WTC11 (cell line): Measurements from ENCODE around the gene ANGPTL4. TPM values are rescaled to one million over a fixed set of nuclear protein-coding genes. Genes with fewer than 3 reads are reported as not detected.
A peak's percentile ranks its signal among the peaks of the same experiment; 100 is the strongest.

ENCODE experiments used
- ATAC-seq: fragments of 200-7000 bp; cut with Tn5 transposase; 2 replicates; pipeline ENCODE4 v1.10.0; 2021; ENCODE audit warnings: mild to moderate bottlenecking, moderate library complexity
- CTCF ChIA-PET: fragments of 300-600 bp; sonication (Branson Sonifier 250); formaldehyde crosslinking; loops from one replicate; lab custom pipeline; 2021; ENCODE audit warnings: antibody characterized with exemption; lab: Charles Lee
- POLR2A ChIA-PET: fragments of 350-600 bp; sonication (Branson Sonifier 250); formaldehyde crosslinking; loops from one replicate; lab custom pipeline; 2021; ENCODE audit warnings: antibody characterized with exemption; lab: Charles Lee
- DNase-seq: peaks from one replicate; pipeline ENCODE4 v3.0.0; 2021; ENCODE audit warnings: low spot score
- H3K27ac Mint-ChIP-seq: 2 replicates; pipeline ENCODE4 v1.8.0; 2021; ENCODE audit warnings: mixed read lengths
- H3K27me3 Mint-ChIP-seq: 2 replicates; pipeline ENCODE4 v1.8.0; 2021; ENCODE audit warnings: low read depth, mild to moderate bottlenecking, moderate library complexity, mixed read lengths
- H3K36me3 Mint-ChIP-seq: 2 replicates; pipeline ENCODE4 v1.8.0; 2021; ENCODE audit warnings: mixed read lengths
- H3K4me1 Mint-ChIP-seq: 2 replicates; pipeline ENCODE4 v1.8.0; 2022; ENCODE audit warnings: mixed read lengths
- H3K4me3 Mint-ChIP-seq: 2 replicates; pipeline ENCODE4 v1.8.0; 2021; ENCODE audit warnings: mild to moderate bottlenecking, moderate library complexity, mixed read lengths
- H3K9me3 Mint-ChIP-seq: 2 replicates; pipeline ENCODE4 v1.8.0; 2021; ENCODE audit warnings: mixed read lengths
- ATF1 ChIP-seq: sonication (generic); formaldehyde crosslinking; IDR thresholded peaks from 2 replicates; pipeline ENCODE4 v1.8.1; 2023; ENCODE audit warnings: mild to moderate bottlenecking, moderate library complexity, missing genetic modification reagents
- CREM ChIP-seq: sonication (generic); formaldehyde crosslinking; IDR thresholded peaks from 2 replicates; pipeline ENCODE4 v1.8.1; 2022; ENCODE audit warnings: mild to moderate bottlenecking, missing genetic modification reagents, moderate library complexity
- ELF4 ChIP-seq: sonication (generic); formaldehyde crosslinking; IDR thresholded peaks from 2 replicates; pipeline ENCODE4 v1.8.1; 2022; ENCODE audit warnings: low read depth, mild to moderate bottlenecking, moderate library complexity, missing genetic modification reagents
- ETV6 ChIP-seq: sonication (generic); formaldehyde crosslinking; IDR thresholded peaks from 2 replicates; pipeline ENCODE4 v1.8.1; 2022; ENCODE audit warnings: mild to moderate bottlenecking, missing genetic modification reagents
- GABPB1 ChIP-seq: sonication (generic); formaldehyde crosslinking; IDR thresholded peaks from 2 replicates; pipeline ENCODE4 v1.8.1; 2023; ENCODE audit warnings: mild to moderate bottlenecking, missing genetic modification reagents
- HMGA2 ChIP-seq: fragments of 250-450 bp; sonication (Bioruptor Pico); IDR thresholded peaks from 2 replicates; pipeline ENCODE4 v1.4.0; 2021; ENCODE audit warnings: mild to moderate bottlenecking, moderate library complexity
- NFYB ChIP-seq: sonication (generic); formaldehyde crosslinking; conservative IDR thresholded peaks from 2 replicates; pipeline ENCODE4 v1.8.0; 2022; ENCODE audit warnings: low read depth, missing genetic modification reagents
- OVOL2 ChIP-seq: fragments of 250-450 bp; sonication (Bioruptor Pico); IDR thresholded peaks from 2 replicates; pipeline ENCODE4 v1.9.0; 2021; ENCODE audit warnings: mild to moderate bottlenecking, borderline replicate concordance
- SMAD3 ChIP-seq: sonication (generic); formaldehyde crosslinking; IDR thresholded peaks from 2 replicates; pipeline ENCODE4 v1.8.0; 2022; ENCODE audit warnings: missing genetic modification reagents, mild to moderate bottlenecking, borderline replicate concordance
- SP1 ChIP-seq: sonication (generic); formaldehyde crosslinking; conservative IDR thresholded peaks from 2 replicates; pipeline ENCODE4 v1.8.1; 2022; ENCODE audit warnings: missing genetic modification reagents
- TP53 ChIP-seq: sonication (generic); formaldehyde crosslinking; IDR thresholded peaks from 2 replicates; pipeline ENCODE4 v1.8.1; 2023; ENCODE audit warnings: mild to moderate bottlenecking, missing genetic modification reagents
- ZNF138 ChIP-seq: sonication (generic); formaldehyde crosslinking; conservative IDR thresholded peaks from 2 replicates; pipeline ENCODE4 v1.8.1; 2022; ENCODE audit warnings: mild to moderate bottlenecking, moderate library complexity, missing genetic modification reagents
- ZNF232 ChIP-seq: sonication (generic); formaldehyde crosslinking; IDR thresholded peaks from 2 replicates; pipeline ENCODE4 v1.8.0; 2022; ENCODE audit warnings: mild to moderate bottlenecking, missing genetic modification reagents
- ZNF423 ChIP-seq: fragments of 250-450 bp; sonication (Bioruptor Pico); IDR thresholded peaks from 2 replicates; pipeline ENCODE4 v2.1.2; 2022; ENCODE audit warnings: mild to moderate bottlenecking, moderate library complexity
- total RNA-seq: library from RNA; stranded (reverse); gene quantifications from 3 replicates; pipeline ENCODE4 v1.2.3, GENCODE V29; 2021
- TF ChIP-seq, protein P1 (sequence below): sonication (generic); formaldehyde crosslinking; IDR thresholded peaks from 2 replicates; pipeline ENCODE4 v1.8.0; 2022; ENCODE audit warnings: mild to moderate bottlenecking, missing genetic modification reagents
- TF ChIP-seq, protein P2 (sequence below): sonication (generic); formaldehyde crosslinking; IDR thresholded peaks from 2 replicates; pipeline ENCODE4 v1.8.1; 2023; ENCODE audit warnings: mild to moderate bottlenecking, moderate library complexity, missing genetic modification reagents
- TF ChIP-seq, protein P3 (sequence below): sonication (generic); formaldehyde crosslinking; IDR thresholded peaks from 2 replicates; pipeline ENCODE4 v1.8.1; 2023; ENCODE audit warnings: mild to moderate bottlenecking, missing genetic modification reagents, moderate library complexity
- TF ChIP-seq, protein P4 (sequence below): sonication (generic); formaldehyde crosslinking; IDR thresholded peaks from 2 replicates; pipeline ENCODE4 v1.8.1; 2023; ENCODE audit warnings: mild to moderate bottlenecking, missing genetic modification reagents
- TF ChIP-seq, protein P5 (sequence below): fragments of 200-600 bp; IDR thresholded peaks from 2 replicates; pipeline ENCODE4 v1.8.0; 2022; ENCODE audit warnings: antibody characterized with exemption

Gene ANGPTL4
- total RNA-seq, 1 experiment from 2014 or later = 1.0 TPM

DNA sequence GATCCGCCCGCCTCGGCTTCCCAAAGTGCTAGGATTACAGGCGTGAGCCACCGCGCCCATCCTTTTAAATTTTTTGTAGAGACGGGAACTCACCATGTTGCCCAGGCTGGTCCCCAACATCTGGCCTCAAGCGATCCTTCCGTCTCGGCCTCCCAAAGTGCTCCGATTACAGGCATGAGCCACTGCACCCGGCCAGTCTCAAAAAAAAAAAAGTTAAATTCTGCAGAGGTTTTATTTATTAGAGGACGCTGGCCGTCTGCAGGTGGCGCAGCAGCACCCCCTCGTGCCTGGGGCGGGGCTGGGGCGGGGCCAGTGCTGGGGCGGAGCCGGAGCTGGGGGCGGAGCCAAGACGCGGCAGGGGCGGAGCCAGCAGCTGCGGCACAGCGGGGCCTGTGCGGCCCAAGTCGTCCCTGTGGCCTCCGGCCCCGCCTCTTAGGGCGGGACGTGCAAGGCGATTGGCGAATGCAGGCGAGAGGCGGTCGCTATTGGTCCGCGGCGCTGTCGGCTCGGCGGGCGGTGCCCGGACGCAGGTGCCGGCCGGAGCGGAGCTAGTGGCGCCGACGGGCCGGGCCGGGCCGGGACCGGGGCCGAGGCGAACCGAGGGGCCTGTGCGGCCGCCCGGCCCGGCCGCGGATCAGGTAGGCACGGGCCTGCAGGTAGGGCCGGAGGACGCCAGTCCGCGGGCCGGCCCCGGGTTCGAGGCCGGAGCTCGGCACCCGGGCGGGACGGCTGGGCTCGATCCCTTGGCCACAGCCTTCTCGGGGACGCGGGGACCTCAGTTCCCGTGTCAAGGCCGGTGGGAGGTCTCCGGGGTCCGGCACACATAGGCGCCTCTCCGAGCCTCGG is 49.1 kb downstream of the ANGPTL4 start, which contains the start of gene MARCHF2:
MARCHF2 (plus strand) TSS at position 523 of the 846 bp plus-strand sequence. CDS start 8,536 bp downstream, outside the sequence.
- H3K4me1 Mint-ChIP-seq = peaks cover 4% of the 10 kb centered on the region
- no peaks in the 10 kb centered on the region for H3K36me3 Mint-ChIP-seq
- peaks cover 8% of the 10 kb centered on the region for H3K9me3 Mint-ChIP-seq
- TF ChIP-seq TP53 (no peak), SMAD3 (CRISPR knock-in tag) (no peak), NFYB (CRISPR knock-in tag) (peak; percentile 90), SP1 (CRISPR knock-in tag) (peak; percentile 98)
- TF ChIP-seq, protein P1, sequence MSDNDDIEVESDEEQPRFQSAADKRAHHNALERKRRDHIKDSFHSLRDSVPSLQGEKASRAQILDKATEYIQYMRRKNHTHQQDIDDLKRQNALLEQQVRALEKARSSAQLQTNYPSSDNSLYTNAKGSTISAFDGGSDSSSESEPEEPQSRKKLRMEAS = peak; percentile 24; the same call in 1 of the 2 replicates
- TF ChIP-seq, protein P2, sequence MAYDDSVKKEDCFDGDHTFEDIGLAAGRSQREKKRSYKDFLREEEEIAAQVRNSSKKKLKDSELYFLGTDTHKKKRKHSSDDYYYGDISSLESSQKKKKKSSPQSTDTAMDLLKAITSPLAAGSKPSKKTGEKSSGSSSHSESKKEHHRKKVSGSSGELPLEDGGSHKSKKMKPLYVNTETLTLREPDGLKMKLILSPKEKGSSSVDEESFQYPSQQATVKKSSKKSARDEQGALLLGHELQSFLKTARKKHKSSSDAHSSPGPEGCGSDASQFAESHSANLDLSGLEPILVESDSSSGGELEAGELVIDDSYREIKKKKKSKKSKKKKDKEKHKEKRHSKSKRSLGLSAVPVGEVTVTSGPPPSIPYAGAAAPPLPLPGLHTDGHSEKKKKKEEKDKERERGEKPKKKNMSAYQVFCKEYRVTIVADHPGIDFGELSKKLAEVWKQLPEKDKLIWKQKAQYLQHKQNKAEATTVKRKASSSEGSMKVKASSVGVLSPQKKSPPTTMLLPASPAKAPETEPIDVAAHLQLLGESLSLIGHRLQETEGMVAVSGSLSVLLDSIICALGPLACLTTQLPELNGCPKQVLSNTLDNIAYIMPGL = peak; percentile 40
- no peak within 1 kb of the TSS for H3K27ac Mint-ChIP-seq
- ChIA-PET POLR2A (interaction anchor here (0.5 to 1.3 kb wide), 6 partner anchors 11 to 114 kb away, joined by 3 to 5 read pairs (median 3); partner anchors contain the start of gene HNRNPM), CTCF (interaction anchor here (0.6 to 3.4 kb wide), 50 partner anchors 11 to 544 kb away, joined by 3 to 58 read pairs (median 5); partner anchors contain the start of genes ANGPTL4, HNRNPM, KANK3 and MYO1F)
- DNase-seq (peak; percentile 96), ATAC-seq (peak; percentile 99)
- peaks cover 2% of the 10 kb centered on the region; the same call in 1 of the 2 replicates for H3K27me3 Mint-ChIP-seq
- H3K4me3 Mint-ChIP-seq = peak within 1 kb of the TSS; percentile 59

DNA sequence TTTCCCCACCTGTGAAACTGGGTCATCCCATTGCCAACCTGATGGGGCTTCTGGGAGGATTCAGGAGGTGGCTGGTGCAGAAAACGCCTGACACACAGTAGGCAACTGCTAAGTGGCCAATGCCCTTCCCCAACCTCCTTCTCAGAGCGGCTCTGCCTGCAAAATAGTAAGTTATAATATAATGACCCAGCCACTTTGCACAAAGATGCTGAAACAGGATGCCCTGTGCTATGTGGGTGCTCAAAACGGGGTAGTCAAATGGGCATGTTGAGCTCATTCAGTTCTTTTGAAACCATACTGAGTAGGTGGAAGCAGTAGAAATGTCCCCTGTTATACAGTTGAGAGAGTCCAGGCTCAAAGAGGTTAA is 49.7 kb downstream of the ANGPTL4 start:
- ATAC-seq = peak; percentile 4
- DNase-seq = no peak
- TF ChIP-seq, protein P3, sequence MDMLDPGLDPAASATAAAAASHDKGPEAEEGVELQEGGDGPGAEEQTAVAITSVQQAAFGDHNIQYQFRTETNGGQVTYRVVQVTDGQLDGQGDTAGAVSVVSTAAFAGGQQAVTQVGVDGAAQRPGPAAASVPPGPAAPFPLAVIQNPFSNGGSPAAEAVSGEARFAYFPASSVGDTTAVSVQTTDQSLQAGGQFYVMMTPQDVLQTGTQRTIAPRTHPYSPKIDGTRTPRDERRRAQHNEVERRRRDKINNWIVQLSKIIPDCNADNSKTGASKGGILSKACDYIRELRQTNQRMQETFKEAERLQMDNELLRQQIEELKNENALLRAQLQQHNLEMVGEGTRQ (CRISPR knock-in tag) = no peak
- TF ChIP-seq ZNF232 (no peak), ZNF423 (CRISPR knock-in tag) (no peak), ZNF138 (CRISPR knock-in tag) (no peak), HMGA2 (CRISPR knock-in tag) (no peak), ETV6 (CRISPR knock-in tag) (no peak), ATF1 (CRISPR knock-in tag) (no peak), GABPB1 (CRISPR knock-in tag) (no peak), OVOL2 (CRISPR knock-in tag) (no peak), CREM (CRISPR knock-in tag) (no peak), ELF4 (CRISPR knock-in tag) (no peak)
- TF ChIP-seq, protein P4, sequence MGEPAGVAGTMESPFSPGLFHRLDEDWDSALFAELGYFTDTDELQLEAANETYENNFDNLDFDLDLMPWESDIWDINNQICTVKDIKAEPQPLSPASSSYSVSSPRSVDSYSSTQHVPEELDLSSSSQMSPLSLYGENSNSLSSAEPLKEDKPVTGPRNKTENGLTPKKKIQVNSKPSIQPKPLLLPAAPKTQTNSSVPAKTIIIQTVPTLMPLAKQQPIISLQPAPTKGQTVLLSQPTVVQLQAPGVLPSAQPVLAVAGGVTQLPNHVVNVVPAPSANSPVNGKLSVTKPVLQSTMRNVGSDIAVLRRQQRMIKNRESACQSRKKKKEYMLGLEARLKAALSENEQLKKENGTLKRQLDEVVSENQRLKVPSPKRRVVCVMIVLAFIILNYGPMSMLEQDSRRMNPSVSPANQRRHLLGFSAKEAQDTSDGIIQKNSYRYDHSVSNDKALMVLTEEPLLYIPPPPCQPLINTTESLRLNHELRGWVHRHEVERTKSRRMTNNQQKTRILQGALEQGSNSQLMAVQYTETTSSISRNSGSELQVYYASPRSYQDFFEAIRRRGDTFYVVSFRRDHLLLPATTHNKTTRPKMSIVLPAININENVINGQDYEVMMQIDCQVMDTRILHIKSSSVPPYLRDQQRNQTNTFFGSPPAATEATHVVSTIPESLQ = no peak
- TF ChIP-seq, protein P5, sequence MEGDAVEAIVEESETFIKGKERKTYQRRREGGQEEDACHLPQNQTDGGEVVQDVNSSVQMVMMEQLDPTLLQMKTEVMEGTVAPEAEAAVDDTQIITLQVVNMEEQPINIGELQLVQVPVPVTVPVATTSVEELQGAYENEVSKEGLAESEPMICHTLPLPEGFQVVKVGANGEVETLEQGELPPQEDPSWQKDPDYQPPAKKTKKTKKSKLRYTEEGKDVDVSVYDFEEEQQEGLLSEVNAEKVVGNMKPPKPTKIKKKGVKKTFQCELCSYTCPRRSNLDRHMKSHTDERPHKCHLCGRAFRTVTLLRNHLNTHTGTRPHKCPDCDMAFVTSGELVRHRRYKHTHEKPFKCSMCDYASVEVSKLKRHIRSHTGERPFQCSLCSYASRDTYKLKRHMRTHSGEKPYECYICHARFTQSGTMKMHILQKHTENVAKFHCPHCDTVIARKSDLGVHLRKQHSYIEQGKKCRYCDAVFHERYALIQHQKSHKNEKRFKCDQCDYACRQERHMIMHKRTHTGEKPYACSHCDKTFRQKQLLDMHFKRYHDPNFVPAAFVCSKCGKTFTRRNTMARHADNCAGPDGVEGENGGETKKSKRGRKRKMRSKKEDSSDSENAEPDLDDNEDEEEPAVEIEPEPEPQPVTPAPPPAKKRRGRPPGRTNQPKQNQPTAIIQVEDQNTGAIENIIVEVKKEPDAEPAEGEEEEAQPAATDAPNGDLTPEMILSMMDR = no peak
- Mint-ChIP-seq H3K36me3 (no peaks in the 10 kb centered on the region), H3K9me3 (peaks cover 8% of the 10 kb centered on the region), H3K27ac (no peak overlapping the region), H3K4me1 (peaks cover 9% of the 10 kb centered on the region), H3K27me3 (peaks cover 2% of the 10 kb centered on the region; the same call in 1 of the 2 replicates), H3K4me3 (peak overlapping the region; percentile 59)
- ChIA-PET CTCF (interaction anchor here (0.6 to 3.4 kb wide), 35 partner anchors 10 to 470 kb away, joined by 3 to 58 read pairs (median 8); partner anchors contain the start of genes ANGPTL4, HNRNPM, KANK3 and MYO1F), POLR2A (interaction anchor here (1.0 to 1.3 kb wide), 2 partner anchors 31 to 74 kb away, joined by 4 to 5 read pairs; partner anchors contain the start of gene HNRNPM)
